GM21717 (cell line): ENCODE results near the gene DLX4.

Experiments used
- ATAC-seq: cut with Tn5 transposase; IDR thresholded peaks from one replicate; pipeline ENCODE4 v1.9.1; 2021; ENCODE audit warnings: mild to moderate bottlenecking, moderate library complexity; ENCODE audit not compliant: unreplicated experiment

DLX4 gene

DNA sequence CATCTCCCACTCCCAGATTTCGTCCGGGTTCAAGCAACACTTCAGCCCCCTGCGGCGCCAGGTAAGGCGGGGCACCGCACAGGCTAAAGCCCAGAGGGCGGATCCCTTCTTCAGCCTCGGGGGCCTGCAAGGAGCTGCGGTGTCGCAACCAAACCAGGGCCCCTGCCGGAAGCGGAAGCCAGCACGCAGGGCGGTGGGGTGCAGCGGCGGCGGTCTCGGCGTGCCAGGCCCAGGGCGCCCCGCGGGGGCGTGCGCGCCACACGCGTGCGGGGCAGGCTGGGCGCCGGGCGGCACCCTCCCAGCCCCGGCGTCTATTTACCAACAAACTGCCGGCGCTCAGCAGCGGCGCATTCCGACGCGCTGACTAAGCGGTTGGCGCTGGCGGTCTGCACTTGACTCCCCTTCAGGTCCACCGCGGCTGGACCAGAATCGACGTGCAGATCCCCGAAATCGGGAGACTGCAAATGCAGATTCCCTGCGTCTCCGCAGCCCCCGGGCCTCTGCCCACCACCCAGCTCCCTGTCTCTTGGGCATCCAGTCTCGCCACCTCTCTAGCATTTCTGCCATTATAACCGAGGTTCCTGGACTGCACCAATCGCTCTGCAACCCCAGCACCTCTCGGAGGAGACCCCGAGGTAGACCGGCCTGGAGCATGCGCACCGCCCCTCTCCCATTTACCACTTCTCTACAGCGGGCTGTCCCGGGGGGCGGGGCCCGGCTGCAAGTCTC is 421 bp upstream of the DLX4 start:
- no peak for ATAC-seq

DNA sequence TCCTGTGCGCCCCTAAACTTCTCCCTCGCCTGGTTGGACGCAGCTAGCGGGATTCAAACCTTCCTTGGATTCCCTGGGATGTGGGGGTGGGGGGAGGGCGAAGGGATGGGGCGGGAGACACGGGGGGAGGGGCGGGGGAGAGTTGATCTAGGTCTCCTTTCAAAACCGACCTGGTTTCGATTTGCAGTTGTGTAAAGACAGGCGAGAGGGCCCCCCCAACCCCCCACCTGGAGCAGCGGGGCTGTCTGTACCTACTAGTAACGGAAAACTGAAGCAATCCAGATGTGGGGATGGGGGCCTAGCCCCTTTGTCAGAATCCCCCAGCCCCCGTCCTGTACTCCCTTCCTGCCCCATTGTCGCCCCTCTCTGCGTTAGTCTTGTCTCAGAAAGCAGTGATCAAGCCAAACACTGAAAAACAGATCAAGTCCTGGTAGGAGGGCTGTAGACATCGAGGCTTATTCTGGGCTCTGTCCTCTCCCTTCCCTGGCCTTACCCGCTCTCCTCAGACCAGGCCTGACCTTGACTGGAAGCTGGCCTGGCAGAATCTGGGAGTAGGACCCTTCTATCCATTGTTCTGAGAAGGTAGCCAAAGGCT is 902 bp downstream of the DLX4 start:
- no peak for ATAC-seq

- no peak for ATAC-seq
Measured at GRCh38 chr17:49970498-49970897, 1.5 kb downstream of the DLX4 start.

GRCh38 chr17:49971199-49971847 is 2.3 kb downstream of the DLX4 start:
- ATAC-seq = no peak

DNA sequence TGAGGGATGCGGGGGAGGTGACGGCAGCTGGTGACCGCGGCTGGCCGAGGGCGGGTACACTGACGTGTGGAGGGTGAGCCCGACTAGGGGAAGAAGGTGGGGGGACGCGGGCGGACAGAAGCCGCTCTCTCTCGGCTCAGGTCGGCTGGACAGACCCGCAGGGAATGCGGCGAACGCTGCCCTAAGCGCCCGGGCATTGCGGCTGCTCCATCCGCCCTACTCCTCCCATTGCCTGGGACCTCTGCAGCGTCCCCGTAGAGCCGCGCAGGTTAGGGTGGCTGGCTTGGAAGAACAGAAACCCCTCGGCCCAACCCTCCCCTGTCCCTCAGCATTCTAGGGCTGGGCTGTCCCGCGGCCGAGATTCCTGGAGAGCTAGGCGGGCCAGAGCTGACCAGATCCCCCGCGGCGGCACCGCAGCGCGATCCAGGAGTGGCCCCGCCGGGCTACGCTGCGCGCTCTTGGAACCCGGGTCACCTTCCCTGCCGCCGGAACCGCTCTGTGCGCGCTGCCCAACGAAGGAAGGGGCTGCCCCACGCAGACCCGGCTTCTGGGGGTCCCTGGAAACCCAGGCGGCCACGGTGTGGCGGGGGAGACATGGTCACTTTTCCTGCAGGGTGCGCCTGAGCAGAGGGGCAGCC is 3.0 kb downstream of the DLX4 start:
- no peak for ATAC-seq

DNA sequence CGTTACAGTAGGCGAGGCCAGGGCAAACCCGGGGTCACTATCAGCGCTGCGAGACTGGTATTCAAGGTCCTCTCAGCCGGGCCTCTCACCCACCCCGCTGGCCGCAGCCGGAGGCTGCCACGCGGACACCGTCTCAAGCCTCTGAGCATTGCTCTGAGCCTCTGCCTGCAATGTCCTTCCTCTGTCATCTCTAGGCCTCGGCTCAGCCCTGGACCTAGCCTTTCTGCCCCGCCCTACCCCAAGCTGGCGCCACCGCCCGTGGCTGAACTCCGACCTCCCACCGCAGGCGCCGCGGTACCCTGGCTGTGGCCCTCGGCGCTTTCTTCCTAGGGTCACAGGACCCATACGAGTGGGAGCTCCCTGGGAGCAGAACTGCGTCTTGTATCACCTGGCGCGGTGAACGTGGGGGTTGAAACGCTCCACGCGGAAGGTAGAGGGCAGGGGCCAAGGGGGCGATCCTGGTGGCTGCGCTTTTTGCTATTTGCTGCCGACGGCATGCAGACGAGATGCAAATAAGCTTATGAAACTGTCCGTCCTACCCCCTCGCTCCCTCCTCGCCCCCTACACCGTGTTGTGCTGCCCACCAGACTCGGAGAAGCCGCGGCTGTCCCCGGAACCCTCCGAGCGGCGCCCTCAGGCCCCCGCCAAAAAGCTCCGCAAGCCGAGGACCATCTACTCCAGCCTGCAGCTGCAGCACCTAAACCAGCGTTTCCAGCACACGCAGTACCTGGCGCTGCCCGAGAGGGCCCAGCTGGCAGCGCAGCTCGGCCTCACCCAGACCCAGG is 3.7 kb downstream of the DLX4 start:
- no peak for ATAC-seq

- no peak for ATAC-seq
Measured at GRCh38 chr17:49973271-49973615, 4.3 kb downstream of the DLX4 start.

DNA sequence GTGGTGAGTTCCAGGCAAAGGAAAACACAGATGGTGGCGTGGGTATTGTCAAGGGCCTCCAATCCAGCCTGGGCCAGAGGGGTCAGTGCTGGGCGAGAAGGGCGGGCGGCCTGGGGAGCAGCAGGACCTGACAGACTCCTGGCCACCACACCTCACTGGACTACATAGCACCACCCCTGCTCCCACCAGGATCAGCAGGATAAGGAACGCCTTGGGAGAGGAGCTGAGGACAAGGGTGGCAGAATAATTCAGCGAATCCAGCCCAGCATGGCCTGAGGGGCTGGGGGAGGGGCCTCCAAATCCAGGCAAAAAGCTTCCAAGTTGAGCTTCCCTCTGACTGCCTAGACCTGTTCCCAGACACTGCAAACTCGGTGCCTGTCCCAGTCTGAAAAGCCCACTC is 6.5 kb downstream of the DLX4 start:
- ATAC-seq = no peak

- ATAC-seq = no peak
Measured at GRCh38 chr17:49976163-49976827, 7.3 kb downstream of the DLX4 start.

GRCh38 chr17:49976828-49977202 is 7.8 kb downstream of the DLX4 start:
- ATAC-seq = no peak

DNA sequence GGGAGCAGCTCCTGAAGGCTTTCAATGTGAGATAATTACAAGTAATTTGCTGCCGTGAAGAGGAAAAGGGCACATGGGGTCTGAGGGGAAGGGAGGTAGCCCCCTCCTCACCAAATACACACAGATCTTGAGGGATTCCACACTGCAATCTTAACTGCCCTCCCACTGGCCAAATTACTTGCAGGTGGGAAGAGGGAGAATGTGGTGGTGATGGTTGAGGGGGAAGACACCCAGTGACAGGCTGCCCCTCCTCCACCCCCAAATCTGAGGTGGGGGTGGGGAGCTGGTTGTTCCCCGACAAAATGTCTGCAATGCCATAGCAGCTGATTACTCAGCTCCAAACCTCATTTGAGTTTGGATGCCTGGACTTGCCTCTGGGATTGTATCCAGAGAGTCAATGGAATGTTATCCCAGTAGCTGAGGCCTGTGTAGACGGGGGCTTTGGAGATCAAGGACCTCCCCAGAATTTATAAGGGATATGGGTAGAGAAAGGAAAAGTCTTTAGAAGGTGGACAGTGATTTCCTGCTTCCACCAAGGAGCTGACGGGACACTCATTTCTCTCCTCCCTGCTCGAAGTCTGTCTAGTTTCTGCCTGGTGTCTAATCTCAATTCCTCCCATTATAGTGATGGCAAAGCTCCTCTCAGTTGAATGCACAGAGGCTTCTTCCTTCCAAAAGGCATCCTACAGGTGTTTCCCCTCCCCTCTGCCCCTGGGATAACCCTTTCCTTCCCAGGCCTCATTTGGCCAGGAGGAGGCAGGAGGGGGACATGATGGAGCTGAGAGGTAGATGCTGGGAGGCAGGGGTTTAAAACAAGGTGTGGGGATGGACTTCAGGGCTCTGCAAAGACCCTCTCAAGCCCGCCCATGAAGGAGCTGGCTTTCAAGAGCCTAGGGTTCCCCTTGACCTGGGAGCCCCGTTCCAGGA is 8.7 kb downstream of the DLX4 start:
- ATAC-seq = no peak

DNA sequence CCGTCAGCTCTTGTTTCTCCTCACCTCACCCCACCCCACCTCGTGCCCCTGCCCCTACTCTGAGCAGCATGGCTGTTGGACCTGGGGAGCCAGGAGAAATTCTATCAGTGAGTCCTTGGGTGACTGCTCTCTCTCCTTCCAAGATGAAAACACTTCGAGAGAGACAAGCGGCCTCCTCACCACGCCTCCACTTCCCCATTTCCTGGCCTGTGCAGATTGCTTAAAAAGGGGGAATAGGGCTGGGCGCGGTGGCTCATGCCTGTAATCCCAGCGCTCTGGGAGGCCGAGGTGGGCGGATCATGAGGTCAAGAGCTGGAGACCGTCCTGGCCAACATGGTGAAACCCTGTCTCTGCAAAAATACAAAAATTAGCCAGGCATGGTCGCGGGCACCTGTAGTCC is 9.5 kb downstream of the DLX4 start:
- ATAC-seq = no peak

GRCh38 chr17:49979748-49980479 is 10.9 kb downstream of the DLX4 start:
- ATAC-seq = no peak

DNA sequence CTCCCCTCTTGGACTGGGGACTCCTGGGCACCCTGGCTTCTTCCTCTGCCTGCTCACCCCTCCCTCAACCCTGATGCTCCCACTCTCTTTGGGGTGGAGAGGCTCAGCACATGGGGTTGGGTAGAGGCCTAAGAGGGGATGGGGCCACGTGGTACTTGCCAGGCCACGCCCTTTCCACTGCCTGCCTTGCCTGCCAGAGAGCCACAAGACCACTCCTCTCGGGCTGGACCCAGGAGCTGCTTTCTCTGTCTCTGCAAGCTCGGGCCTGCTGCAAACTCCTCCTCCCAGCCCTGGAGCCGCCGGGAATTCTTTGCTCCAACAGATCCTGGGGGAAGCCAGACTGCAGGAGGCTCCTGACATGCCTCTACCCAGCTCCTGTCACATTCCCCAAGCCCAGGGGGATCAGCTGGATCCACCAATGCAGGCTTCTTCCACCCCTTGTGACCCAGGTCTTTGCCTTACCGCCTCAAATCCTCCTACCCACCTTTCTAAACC is 11.8 kb downstream of the DLX4 start:
- no peak for ATAC-seq

DNA sequence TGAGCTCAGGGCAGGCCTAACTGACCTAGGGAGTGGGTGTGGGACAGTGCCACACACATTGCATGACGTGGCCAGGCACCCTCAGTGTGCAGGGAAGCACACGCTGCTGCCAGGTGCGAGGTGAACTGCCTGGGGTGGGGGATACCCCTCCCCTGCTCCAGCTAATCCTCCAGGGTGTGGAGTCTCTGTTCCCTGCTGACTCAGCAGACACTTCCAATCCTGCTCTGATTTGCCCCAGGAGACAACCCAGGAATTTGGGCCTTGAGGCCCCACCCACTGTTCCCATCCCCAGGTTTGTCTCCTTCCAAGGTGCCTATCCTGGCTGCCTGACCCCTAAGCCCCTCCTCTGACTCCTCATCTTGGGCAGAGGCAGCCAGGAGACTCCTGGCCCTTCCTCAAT is 15.3 kb downstream of the DLX4 start:
- no peak for ATAC-seq

DNA sequence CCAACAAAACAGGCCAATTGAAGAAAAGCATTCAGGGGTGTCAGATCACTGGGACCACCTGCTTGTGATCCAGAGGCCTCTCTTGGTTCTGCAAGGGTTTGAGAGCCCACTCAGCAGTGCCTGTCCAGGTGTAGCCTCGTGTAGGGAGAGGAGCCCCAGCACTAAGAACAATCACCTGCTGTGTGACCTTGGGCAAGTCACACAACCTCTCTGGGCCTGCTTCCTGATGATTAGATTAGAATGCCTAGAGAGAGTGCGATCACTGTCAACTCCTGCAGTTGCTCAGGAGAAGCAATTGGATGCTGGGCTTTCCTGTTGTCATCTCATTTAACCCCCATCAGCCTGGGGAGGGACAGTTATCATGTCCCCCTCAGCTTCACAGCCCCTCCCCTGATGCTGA is 15.8 kb downstream of the DLX4 start:
- no peak for ATAC-seq

- no peak for ATAC-seq
Measured at GRCh38 chr17:49985310-49985990, 16.5 kb downstream of the DLX4 start.
